ENCODE measurements around the gene OR6J1.

Gene OR6J1

DNA sequence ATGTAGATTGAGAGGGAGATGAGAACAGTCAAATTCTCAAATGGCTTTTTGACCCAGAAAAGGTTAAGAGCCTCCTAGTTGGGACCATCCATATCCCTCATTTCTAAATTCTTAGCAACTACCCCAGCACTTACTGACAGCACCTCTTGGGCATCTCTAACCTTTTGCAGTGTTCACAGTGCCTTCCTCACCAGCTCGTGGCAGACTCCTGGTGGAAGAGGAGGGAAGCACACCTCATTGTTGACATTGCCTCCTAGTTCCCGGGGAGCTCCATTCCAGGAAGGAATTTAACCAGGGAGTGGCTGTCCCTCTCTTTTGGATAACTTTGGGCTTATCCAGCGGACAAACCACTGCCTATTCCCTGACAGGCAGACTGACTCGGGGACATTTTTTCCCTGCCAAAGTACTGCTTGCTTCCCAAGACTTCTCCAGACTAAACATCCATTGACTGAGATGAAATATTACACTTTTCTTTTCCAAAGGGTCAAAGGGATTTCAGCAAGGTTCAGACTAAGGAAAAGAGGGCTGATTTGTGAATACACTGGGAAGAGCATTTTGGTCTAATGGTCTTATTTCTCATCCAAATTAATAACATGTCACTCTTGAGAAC is 9.0 kb upstream of the OR6J1 start:
- TF ChIP-seq, protein P1, sequence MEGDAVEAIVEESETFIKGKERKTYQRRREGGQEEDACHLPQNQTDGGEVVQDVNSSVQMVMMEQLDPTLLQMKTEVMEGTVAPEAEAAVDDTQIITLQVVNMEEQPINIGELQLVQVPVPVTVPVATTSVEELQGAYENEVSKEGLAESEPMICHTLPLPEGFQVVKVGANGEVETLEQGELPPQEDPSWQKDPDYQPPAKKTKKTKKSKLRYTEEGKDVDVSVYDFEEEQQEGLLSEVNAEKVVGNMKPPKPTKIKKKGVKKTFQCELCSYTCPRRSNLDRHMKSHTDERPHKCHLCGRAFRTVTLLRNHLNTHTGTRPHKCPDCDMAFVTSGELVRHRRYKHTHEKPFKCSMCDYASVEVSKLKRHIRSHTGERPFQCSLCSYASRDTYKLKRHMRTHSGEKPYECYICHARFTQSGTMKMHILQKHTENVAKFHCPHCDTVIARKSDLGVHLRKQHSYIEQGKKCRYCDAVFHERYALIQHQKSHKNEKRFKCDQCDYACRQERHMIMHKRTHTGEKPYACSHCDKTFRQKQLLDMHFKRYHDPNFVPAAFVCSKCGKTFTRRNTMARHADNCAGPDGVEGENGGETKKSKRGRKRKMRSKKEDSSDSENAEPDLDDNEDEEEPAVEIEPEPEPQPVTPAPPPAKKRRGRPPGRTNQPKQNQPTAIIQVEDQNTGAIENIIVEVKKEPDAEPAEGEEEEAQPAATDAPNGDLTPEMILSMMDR (IDR thresholded peaks at IDR 0.05; ENCODE audit: control insufficient read depth, insufficient read depth, low read depth, low read length, missing control alignments) = peak; percentile 98
- no peak overlapping the region for H3K4me3 ChIP-seq (ENCODE audit: control insufficient read depth, low read depth, low read length)
- DNase-seq (ENCODE audit: low read depth) = no peak

DNA sequence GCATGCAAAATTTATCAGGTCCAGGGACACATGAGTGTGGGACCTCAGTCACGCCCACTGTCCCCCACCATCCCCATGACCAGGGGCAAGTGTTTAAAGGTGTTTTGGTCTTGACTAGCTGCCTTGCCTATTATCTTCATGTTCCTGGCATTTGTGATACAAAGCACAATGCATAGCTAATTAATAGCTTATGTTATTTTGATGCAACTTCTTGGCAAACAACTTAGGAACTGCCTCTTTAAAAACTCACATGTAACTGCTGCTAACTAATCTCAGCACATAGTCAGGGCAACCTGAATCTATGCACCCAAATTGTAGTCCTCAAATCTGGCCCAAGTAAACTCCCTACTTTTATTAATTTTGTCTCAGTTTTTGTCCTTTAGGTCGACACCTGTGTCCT is 7.4 kb upstream of the OR6J1 start:
- no peak for DNase-seq (ENCODE audit: low read depth)
- TF ChIP-seq, protein P1 (IDR thresholded peaks at IDR 0.05; ENCODE audit: control insufficient read depth, insufficient read depth, low read depth, low read length, missing control alignments) = no peak
- H3K4me3 ChIP-seq (ENCODE audit: control insufficient read depth, low read depth, low read length) = no peak overlapping the region

- no peak overlapping the region for H3K4me3 ChIP-seq (ENCODE audit: control insufficient read depth, low read depth, low read length)
- TF ChIP-seq, protein P1 (IDR thresholded peaks at IDR 0.05; ENCODE audit: control insufficient read depth, insufficient read depth, low read depth, low read length, missing control alignments) = no peak
- DNase-seq (ENCODE audit: low read depth) = no peak
Observed at GRCh38 chr14:22650960-22651521, 6.9 kb upstream of the OR6J1 start.

GRCh38 chr14:22650046-22650739 is 6.0 kb upstream of the OR6J1 start:
- DNase-seq (ENCODE audit: low read depth) = no peak
- no peak overlapping the region for H3K4me3 ChIP-seq (ENCODE audit: control insufficient read depth, low read depth, low read length)
- TF ChIP-seq, protein P1 (IDR thresholded peaks at IDR 0.05; ENCODE audit: control insufficient read depth, insufficient read depth, low read depth, low read length, missing control alignments) = no peak

DNA sequence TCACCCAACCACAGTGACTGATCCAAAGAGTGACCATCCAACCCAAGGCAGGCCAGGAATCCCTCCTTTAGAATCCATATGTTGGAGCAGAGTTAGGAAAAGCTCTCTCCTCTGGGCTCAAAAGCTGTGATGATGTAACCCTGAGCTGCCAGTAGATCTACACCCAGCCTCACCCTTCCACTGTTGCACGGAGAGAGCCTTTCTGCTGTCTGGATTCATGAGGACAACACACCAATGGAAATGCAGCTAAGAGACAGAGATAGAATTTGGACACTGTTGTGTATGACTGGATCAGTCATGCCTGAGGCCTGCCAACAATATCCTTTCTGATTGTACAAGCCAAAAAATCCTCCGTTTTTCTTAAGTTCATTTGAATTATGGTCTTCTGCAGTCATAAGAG is 4.4 kb upstream of the OR6J1 start:
- no peak for DNase-seq (ENCODE audit: low read depth)
- H3K4me3 ChIP-seq (ENCODE audit: control insufficient read depth, low read depth, low read length) = no peak overlapping the region
- TF ChIP-seq, protein P1 (IDR thresholded peaks at IDR 0.05; ENCODE audit: control insufficient read depth, insufficient read depth, low read depth, low read length, missing control alignments) = no peak

- TF ChIP-seq, protein P1 (IDR thresholded peaks at IDR 0.05; ENCODE audit: control insufficient read depth, insufficient read depth, low read depth, low read length, missing control alignments) = no peak
Observed at GRCh38 chr14:22646570-22647254, 2.6 kb upstream of the OR6J1 start.

More at GRCh38 chr14:22646570-22647254, 2.6 kb upstream of the OR6J1 start:
- peak; percentile 85 for DNase-seq (ENCODE audit: low read depth)
- no peak overlapping the region for H3K4me3 ChIP-seq (ENCODE audit: control insufficient read depth, low read depth, low read length)

Data from AG09309 (cell line).